GM18517 (cell line): ENCODE data around the gene NISCH.
A peak's percentile ranks its signal among the peaks of the same experiment; 100 is the strongest.

Experiments used
- ATAC-seq: cut with Tn5 transposase; IDR thresholded peaks from one replicate; pipeline ENCODE4 v1.9.1; 2021; ENCODE audit warnings: mild to moderate bottlenecking, moderate library complexity; ENCODE audit not compliant: unreplicated experiment

NISCH gene

DNA sequence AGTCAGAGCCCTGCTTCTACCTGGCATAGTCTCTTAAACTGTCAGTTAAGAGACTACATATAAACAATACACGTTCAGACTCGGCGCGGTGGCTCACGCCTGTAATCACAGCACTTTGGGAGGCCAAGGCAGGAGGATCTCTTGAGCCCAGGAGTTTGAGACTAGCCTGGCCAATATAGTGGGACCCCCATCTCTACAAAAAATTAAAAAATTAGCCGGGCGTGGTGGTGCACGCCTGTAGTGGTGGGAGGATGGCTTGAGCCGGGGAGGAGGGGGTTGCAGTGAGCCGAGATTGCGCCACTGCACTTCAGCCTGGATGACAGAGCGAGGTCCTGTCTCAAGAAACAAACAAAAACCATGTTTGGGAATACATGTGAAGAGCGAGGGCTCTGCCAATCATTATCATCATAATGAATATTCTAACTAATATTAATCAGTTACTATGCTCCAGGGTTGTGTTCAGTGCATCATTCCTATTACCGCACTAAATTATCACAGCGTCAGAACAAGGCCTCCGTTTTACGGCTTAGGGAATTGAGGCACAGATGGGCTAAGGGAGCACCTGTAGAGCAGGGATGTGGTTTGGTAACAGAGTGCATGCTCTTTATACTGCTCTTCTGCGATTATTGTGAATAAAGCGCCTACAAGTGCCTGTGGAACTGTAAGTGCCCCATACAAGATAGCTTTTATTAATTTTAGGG is 80.2 kb downstream of the NISCH start:
- ATAC-seq = no peak

- ATAC-seq = no peak
Measured at GRCh38 chr3:52536112-52536368, 80.6 kb downstream of the NISCH start.

DNA sequence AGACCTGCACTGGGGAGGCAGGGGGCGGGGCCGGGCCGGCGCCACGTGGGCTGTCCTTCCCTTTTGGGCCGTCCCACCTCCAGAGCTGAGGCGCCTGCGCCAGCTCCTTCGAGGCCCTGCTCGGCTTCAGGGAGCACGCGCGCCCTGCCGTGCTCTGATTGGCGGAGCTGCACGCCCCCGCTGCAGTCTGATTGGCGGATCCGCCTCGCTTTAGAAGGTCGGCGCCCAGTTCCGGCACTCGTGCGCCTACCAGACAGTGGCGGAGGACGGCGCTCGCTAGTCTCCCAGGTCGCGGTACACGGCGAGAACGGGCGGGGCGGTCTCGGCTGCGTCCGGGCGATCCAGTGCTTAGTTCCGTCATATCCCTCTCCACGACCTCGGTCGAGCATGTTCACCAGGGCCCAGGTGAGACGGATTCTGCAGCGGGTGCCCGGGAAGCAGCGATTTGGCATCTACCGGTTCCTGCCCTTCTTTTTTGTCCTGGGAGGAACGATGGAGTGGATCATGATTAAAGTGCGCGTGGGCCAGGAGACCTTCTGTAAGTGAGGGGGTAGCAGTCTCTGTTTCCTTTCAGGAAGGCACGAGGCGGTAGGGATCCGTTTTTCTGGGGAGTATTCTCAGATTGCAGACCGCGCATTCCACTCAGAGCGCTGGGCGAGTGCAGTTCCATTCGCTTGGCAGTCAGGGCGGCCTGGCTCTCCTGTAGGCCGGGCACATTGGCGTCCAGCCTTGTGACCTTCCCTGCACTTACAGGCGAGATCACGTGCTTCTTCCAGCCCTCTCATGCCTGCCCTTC is 81.2 kb downstream of the NISCH start, which contains the start of gene UQCC5:
Gene UQCC5, plus strand, starts transcription at position 237 of the 796 bp plus-strand sequence. Its CDS starts 151 bp downstream, at position 388.
- peak; percentile 75 for ATAC-seq

- ATAC-seq = no peak
Measured at GRCh38 chr3:52537165-52537620, 81.8 kb downstream of the NISCH start.

GRCh38 chr3:52537726-52538421 is 82.5 kb downstream of the NISCH start:
- ATAC-seq = no peak

DNA sequence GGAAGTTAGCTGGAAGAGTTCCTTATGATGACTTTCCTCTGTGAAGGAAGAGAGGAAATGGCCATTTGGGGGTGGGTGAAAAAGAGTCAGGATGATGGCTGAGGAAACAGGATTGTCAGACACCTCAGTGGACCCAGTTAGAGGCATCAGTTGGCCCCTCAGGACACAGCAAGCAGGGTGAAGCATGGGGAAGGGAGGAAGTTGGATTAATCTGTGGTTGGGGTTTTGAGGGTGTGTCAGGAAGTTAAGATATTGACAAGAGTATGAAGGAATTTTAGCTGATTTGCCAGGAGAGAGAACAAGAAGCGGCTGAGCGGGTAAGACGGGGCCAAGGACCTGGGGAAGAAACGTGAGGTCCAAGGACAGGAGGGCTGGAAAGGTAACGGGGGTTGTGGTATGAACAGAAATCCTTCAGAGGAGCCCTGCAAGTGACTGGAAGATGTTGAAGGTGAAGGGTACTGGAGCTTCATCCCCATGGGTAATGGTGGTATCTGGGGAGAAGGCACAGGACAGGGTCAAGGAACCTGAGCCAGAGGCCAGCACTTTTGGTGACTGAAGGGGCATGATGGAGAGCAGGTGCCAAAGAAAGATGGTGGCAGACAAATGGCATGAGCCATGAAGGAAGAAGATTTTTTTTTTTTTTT is 83.7 kb downstream of the NISCH start:
- no peak for ATAC-seq

DNA sequence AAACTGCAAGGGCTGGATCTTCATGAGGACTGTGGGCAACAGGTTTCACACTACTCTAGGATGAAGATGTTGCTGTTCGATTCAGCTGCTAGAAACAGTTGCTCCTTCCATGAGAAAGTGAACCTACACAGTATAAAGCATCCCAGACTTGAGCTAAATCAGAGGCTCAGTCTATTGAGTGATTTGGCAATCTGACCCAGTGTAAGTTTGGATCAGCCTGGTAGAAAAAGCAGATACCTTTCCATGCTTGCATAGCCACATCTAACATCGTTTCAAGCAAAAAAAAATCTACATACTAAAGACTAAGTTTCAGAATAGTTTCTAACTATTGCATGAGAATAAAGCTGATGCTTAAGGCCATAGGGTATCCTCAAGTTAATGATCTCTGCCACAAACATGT is 85.6 kb downstream of the NISCH start:
- ATAC-seq = no peak
